Panc1 (cell line): ENCODE measurements around the gene SCP2. TPM values are rescaled to one million over a fixed set of nuclear protein-coding genes. Genes with fewer than 3 reads are reported as not detected.
"Not testable (repeated sequence)": the region's sequence is repeated elsewhere in the genome, so short reads cannot be mapped to it uniquely, and the experiment has no call there.

Experiments used
- ATAC-seq: fragments of 200-7000 bp; cut with Tn5 transposase; 2 replicates; pipeline ENCODE4 v1.9.1; 2020; ENCODE audit warnings: mild to moderate bottlenecking, moderate library complexity
- BruUV-seq: library from RNA; stranded (reverse); fragments of 400-500 nt; replicated peaks from 2 replicates; lab custom pipeline; 2021; lab: Mats Ljungman, UMichigan
- CTCF ChIA-PET: fragments of 300-600 bp; sonication (Branson Sonifier 250); formaldehyde crosslinking; loops from one replicate; lab custom pipeline; 2022; ENCODE audit warnings: antibody characterized with exemption; lab: Charles Lee
- POLR2A ChIA-PET: fragments of 300-600 bp; sonication (Branson Sonifier 250); formaldehyde crosslinking; loops from one replicate; lab custom pipeline; 2022; ENCODE audit warnings: antibody characterized with exemption; lab: Charles Lee
- DNase-seq: peaks from one replicate; pipeline ENCODE4 v3.0.0-alpha.2; 2010; ENCODE audit warnings: low read depth, low spot score
- H3K27ac ChIP-seq: 2 replicates; pipeline ENCODE4 v1.5.1; 2011; ENCODE audit warnings: mild to moderate bottlenecking, low read length, inconsistent platforms
- H3K27me3 ChIP-seq: fragments of 200-500 bp; sonication (Bioruptor generic); 2 replicates; pipeline ENCODE4 v1.6.0; 2014; ENCODE audit warnings: low read length, inconsistent platforms; ENCODE audit not compliant: control insufficient read depth, insufficient read depth
- H3K36me3 ChIP-seq: fragments of 200-500 bp; sonication (Bioruptor generic); 2 replicates; pipeline ENCODE4 v1.5.1; 2014; ENCODE audit warnings: inconsistent platforms, mild to moderate bottlenecking, low read length, moderate library complexity; ENCODE audit not compliant: control insufficient read depth, insufficient read depth
- H3K4me1 ChIP-seq: 2 replicates; pipeline ENCODE4 v1.5.1; 2011; ENCODE audit warnings: inconsistent platforms, mild to moderate bottlenecking, low read length, moderate library complexity; ENCODE audit not compliant: control insufficient read depth, insufficient read depth
- H3K4me3 ChIP-seq, 2 experiments: 2 replicates each; pipeline ENCODE4 v1.5.1; 2011 to 2012; ENCODE audit warnings: low read depth in 2 of 2, low read length in 2 of 2, mild to moderate bottlenecking in 2 of 2, inconsistent platforms in 1 of 2, moderate library complexity in 1 of 2
- H3K9me3 ChIP-seq: fragments of 200-500 bp; sonication (Bioruptor generic); 2 replicates; pipeline ENCODE4 v1.5.1; 2014; ENCODE audit warnings: low read depth, mild to moderate bottlenecking, inconsistent platforms, low read length, moderate library complexity; ENCODE audit not compliant: control insufficient read depth, insufficient read depth
- CTCF ChIP-seq: fragments of 450-650 bp; IDR thresholded peaks from 2 replicates; pipeline ENCODE4 v1.5.1; 2017; ENCODE audit warnings: mild to moderate bottlenecking
- POLR2AphosphoS5 ChIP-seq: IDR thresholded peaks from 2 replicates; pipeline ENCODE4 v1.6.1; 2012; ENCODE audit warnings: mild to moderate bottlenecking, low read depth, low read length, moderate library complexity
- REST ChIP-seq, 2 experiments: IDR thresholded peaks; 2 replicates each; pipeline ENCODE4 v1.6.1; 2011 to 2012; ENCODE audit warnings: low read depth in 2 of 2, control low read depth in 1 of 2, low read length in 1 of 2, mild to moderate bottlenecking in 1 of 2, moderate library complexity in 1 of 2; ENCODE audit not compliant: insufficient read depth in 1 of 2
- SIN3A ChIP-seq: IDR thresholded peaks from 2 replicates; pipeline ENCODE4 v1.6.1; 2012; ENCODE audit warnings: low read depth, mild to moderate bottlenecking, low read length, moderate library complexity, borderline replicate concordance; ENCODE audit not compliant: insufficient read depth
- TCF7L2 ChIP-seq: IDR thresholded peaks from 2 replicates; pipeline ENCODE4 v1.6.1; 2011; ENCODE audit warnings: mild to moderate bottlenecking, low read depth, low read length, inconsistent platforms
- in situ Hi-C: cut with HindIII; loops from 2 replicates; pipeline ENCODE4 v1.10.0; 2016; ENCODE audit warnings: low sequenced_read_pairs, low pct_unique_long_range_greater_than_20kb
- intact Hi-C: fragments of 100-400 bp; cut with micrococcal nuclease; formaldehyde crosslinking; loops from one replicate; pipeline ENCODE4 v1.10.0; 2022; ENCODE audit not compliant: unreplicated experiment
- total RNA-seq: library from RNA; stranded (reverse); gene quantifications from one replicate; pipeline ENCODE4 v1.2.1, GENCODE V29; 2021; ENCODE audit not compliant: unreplicated experiment

Gene SCP2
- total RNA-seq, 1 experiment from 2014 or later: 88.7 TPM

GRCh38 chr1:52944566-52944965 lies 17.5 kb downstream of the SCP2 start:
- H3K36me3 ChIP-seq: peaks cover 3% of the 10 kb centered on the region; the same call in 1 of the 2 replicates
- no peaks in the 10 kb centered on the region for H3K9me3 ChIP-seq
- DNase-seq (no peak), ATAC-seq (no peak)
- TF ChIP-seq POLR2AphosphoS5: no peak
- TF ChIP-seq REST (IDR thresholded peaks at IDR 0.05; ENCODE audit: insufficient read depth in 1 of 2, low read depth in 2 of 2, low read length in 1 of 2): no peak
- no peak for TF ChIP-seq SIN3A
- no peak for TF ChIP-seq TCF7L2
- no peak for TF ChIP-seq CTCF
- no peaks in the 10 kb centered on the region for H3K27me3 ChIP-seq
- CTCF ChIA-PET: no interaction called here
- intact Hi-C loops: no loop called here
- POLR2A ChIA-PET: no interaction called here
- H3K4me1 ChIP-seq: no peaks in the 10 kb centered on the region
- H3K27ac ChIP-seq: no peak overlapping the region
- in situ Hi-C loops: no loop called here
- no peak overlapping the region for H3K4me3 ChIP-seq
- no TSS peak for BruUV-seq

- Histone ChIP-seq H3K36me3 (peaks cover 3% of the 10 kb centered on the region; the same call in 1 of the 2 replicates), H3K9me3 (no peaks in the 10 kb centered on the region), H3K4me3 (no peak overlapping the region), H3K27me3 (no peaks in the 10 kb centered on the region), H3K27ac (no peak overlapping the region), H3K4me1 (no peaks in the 10 kb centered on the region)
- CTCF ChIA-PET: no interaction called here
- BruUV-seq: no TSS peak
- intact Hi-C loops (no loop called here), in situ Hi-C loops (no loop called here)
- TF ChIP-seq TCF7L2: no peak
- no peak for TF ChIP-seq POLR2AphosphoS5
- no peak for TF ChIP-seq SIN3A
- no peak for TF ChIP-seq REST (IDR thresholded peaks at IDR 0.05; ENCODE audit: insufficient read depth in 1 of 2, low read depth in 2 of 2, low read length in 1 of 2)
- no peak for TF ChIP-seq CTCF
- POLR2A ChIA-PET: no interaction called here
- no peak for ATAC-seq
- DNase-seq: no peak
Measured at GRCh38 chr1:52947490-52947889, 20.4 kb downstream of the SCP2 start.

GRCh38 chr1:52949602-52950001 lies 22.5 kb downstream of the SCP2 start:
- CTCF ChIA-PET, H3K9me3 ChIP-seq, in situ Hi-C loops, H3K27ac ChIP-seq, H3K4me1 ChIP-seq, H3K27me3 ChIP-seq, intact Hi-C loops, ATAC-seq, H3K36me3 ChIP-seq, BruUV-seq, DNase-seq, POLR2A ChIA-PET, H3K4me3 ChIP-seq: not testable (repeated sequence)
